HG03378 (cell line): ENCODE measurements around the gene KCNK5.

Source experiments
- ATAC-seq: cut with Tn5 transposase; IDR thresholded peaks from one replicate; pipeline ENCODE4 v1.9.1; 2021; ENCODE audit warnings: mild to moderate bottlenecking, moderate library complexity; ENCODE audit not compliant: unreplicated experiment

Gene KCNK5

GRCh38 chr6:39243809-39244208, 14.5 kb upstream of the KCNK5 start:
- ATAC-seq, result no peak

GRCh38 chr6:39240155-39240757, 11.0 kb upstream of the KCNK5 start:
- no peak for ATAC-seq

- no peak for ATAC-seq
Observed at GRCh38 chr6:39239527-39240154, 10.4 kb upstream of the KCNK5 start.

- ATAC-seq, result no peak
Observed at GRCh38 chr6:39236742-39237141, 7.5 kb upstream of the KCNK5 start.

GRCh38 chr6:39233333-39233732, 4.1 kb upstream of the KCNK5 start:
- ATAC-seq, result no peak

- no peak for ATAC-seq
Observed at GRCh38 chr6:39231521-39232243, 2.4 kb upstream of the KCNK5 start.

GRCh38 chr6:39230654-39231035, 1.4 kb upstream of the KCNK5 start:
- ATAC-seq, result no peak

GRCh38 chr6:39228111-39228971, 934 bp downstream of the KCNK5 start:
- no peak for ATAC-seq

- ATAC-seq, result no peak
Observed at GRCh38 chr6:39227476-39227875, 1.8 kb downstream of the KCNK5 start.

GRCh38 chr6:39226639-39227329, 2.5 kb downstream of the KCNK5 start:
- ATAC-seq, result no peak

GRCh38 chr6:39225946-39226437, 3.3 kb downstream of the KCNK5 start:
- no peak for ATAC-seq

GRCh38 chr6:39225543-39225942, 3.7 kb downstream of the KCNK5 start:
- ATAC-seq, result no peak

GRCh38 chr6:39224523-39225182, 4.6 kb downstream of the KCNK5 start:
- no peak for ATAC-seq

GRCh38 chr6:39224011-39224410, 5.3 kb downstream of the KCNK5 start:
- ATAC-seq, result no peak

- ATAC-seq, result no peak
Observed at GRCh38 chr6:39223555-39223954, 5.7 kb downstream of the KCNK5 start.

- no peak for ATAC-seq
Observed at GRCh38 chr6:39223061-39223460, 6.2 kb downstream of the KCNK5 start.

GRCh38 chr6:39221779-39222641, 7.3 kb downstream of the KCNK5 start:
- ATAC-seq, result no peak

- ATAC-seq, result no peak
Observed at GRCh38 chr6:39221115-39221514, 8.2 kb downstream of the KCNK5 start.
